CD4-positive, alpha-beta memory T cell (primary cell): ENCODE results near the gene IKZF2. TPM values are rescaled to one million over a fixed set of nuclear protein-coding genes. Genes with fewer than 3 reads are reported as not detected.
A peak's percentile ranks its signal among the peaks of the same experiment; 100 is the strongest.

Source experiments
- CTCF ChIA-PET: fragments of 350-600 bp; sonication (Branson Sonifier 250); formaldehyde crosslinking; loops from one replicate; lab custom pipeline; 2021; ENCODE audit warnings: inconsistent platforms; ENCODE audit not compliant: partially characterized antibody; lab: Charles Lee
- POLR2A ChIA-PET: fragments of 350-600 bp; sonication (Branson Sonifier 250); formaldehyde crosslinking; loops from one replicate; lab custom pipeline; 2021; ENCODE audit not compliant: partially characterized antibody; lab: Charles Lee
- DNase-seq, 5 donors: peaks; one replicate each; pipeline versions ENCODE4 v3.0.0 to v3.0.0-alpha.2; 2020 to 2022; ENCODE audit warnings: mixed read lengths in 1 of 5
- H3K27ac ChIP-seq: one replicate; pipeline ENCODE4 v1.7.0; 2013; ENCODE audit warnings: low read depth, low read length
- H3K27me3 ChIP-seq: 2 replicates; pipeline ENCODE4 v1.7.0; 2013; ENCODE audit warnings: mild to moderate bottlenecking, low read length, moderate library complexity; ENCODE audit not compliant: insufficient read depth
- H3K36me3 ChIP-seq: 2 replicates; pipeline ENCODE4 v1.7.0; 2013; ENCODE audit warnings: mild to moderate bottlenecking, low read length, moderate library complexity; ENCODE audit not compliant: insufficient read depth
- H3K4me1 ChIP-seq: 2 replicates; pipeline ENCODE4 v1.7.0; 2013; ENCODE audit warnings: mild to moderate bottlenecking, low read length, moderate library complexity; ENCODE audit not compliant: insufficient read depth
- H3K4me3 ChIP-seq, 2 donors: one replicate each; pipeline ENCODE4 v1.7.0; 2013; ENCODE audit warnings: low read length in 2 of 2, mild to moderate bottlenecking in 1 of 2
- H3K9me3 ChIP-seq, 2 donors: one replicate each; pipeline ENCODE4 v1.7.0; 2013; ENCODE audit warnings: low read length in 2 of 2, control low read depth in 1 of 2; ENCODE audit not compliant: control insufficient read depth in 1 of 2
- H3K27ac Mint-ChIP-seq, 7 donors: one replicate each; pipeline ENCODE4 v1.8.0; 2020 to 2021; ENCODE audit warnings: mixed read lengths in 7 of 7, mild to moderate bottlenecking in 6 of 7, inconsistent platforms in 3 of 7, moderate library complexity in 3 of 7
- H3K27me3 Mint-ChIP-seq, 2 donors: one replicate each; pipeline ENCODE4 v1.8.0; 2020 to 2021; ENCODE audit warnings: mixed read lengths in 2 of 2
- H3K36me3 Mint-ChIP-seq, 2 donors: one replicate each; pipeline ENCODE4 v1.8.0; 2020 to 2021; ENCODE audit warnings: mixed read lengths in 2 of 2, inconsistent platforms in 1 of 2, mild to moderate bottlenecking in 1 of 2
- H3K4me1 Mint-ChIP-seq, 4 donors: one replicate each; pipeline ENCODE4 v1.8.0; 2020 to 2021; ENCODE audit warnings: mixed read lengths in 4 of 4, mild to moderate bottlenecking in 1 of 4
- H3K4me3 Mint-ChIP-seq, 8 donors: one replicate each; pipeline ENCODE4 v1.8.0; 2020 to 2021; ENCODE audit warnings: mixed read lengths in 8 of 8, mild to moderate bottlenecking in 7 of 8, moderate library complexity in 6 of 8, inconsistent platforms in 3 of 8
- H3K9me3 Mint-ChIP-seq, 8 donors: one replicate each; pipeline ENCODE4 v1.8.0; 2020 to 2021; ENCODE audit warnings: mixed read lengths in 8 of 8, mild to moderate bottlenecking in 5 of 8, inconsistent platforms in 3 of 8, moderate library complexity in 1 of 8
- intact Hi-C: fragments of 100-400 bp; cut with micrococcal nuclease; formaldehyde crosslinking; loops from one replicate; pipeline ENCODE4 v1.15.1; 2023
- polyA plus RNA-seq, 2 donors: library from polyadenylated mRNA; unstranded; fragments of 300-500 nt; fragmentation: Illumina TruSeq; gene quantifications; one replicate each; pipeline ENCODE4 v1.2.3, GENCODE V29; 2021
- total RNA-seq, 2 experiments: library from RNA; stranded (reverse); gene quantifications; one replicate each; pipeline ENCODE4 v1.2.3, GENCODE V29; 2021

IKZF2 gene
- total and polyA plus RNA-seq, 4 experiments from 2014 or later: 0.14 to 15.0 (median 6.9) TPM

- no peaks in the 10 kb centered on the region for H3K27me3 Mint-ChIP-seq
- H3K4me1 Mint-ChIP-seq: peaks cover 10 to 26% (median 19%) of the 10 kb centered on the region in 4 donors
- no peaks in the 10 kb centered on the region for H3K36me3 Mint-ChIP-seq
- CTCF ChIA-PET: no interaction called here
- peaks cover 0 to 2% (median 0%) of the 10 kb centered on the region in 8 donors for H3K9me3 Mint-ChIP-seq
- intact Hi-C loops: no loop called here
- POLR2A ChIA-PET: no interaction called here
- Histone ChIP-seq H3K4me1 (peaks cover 16% of the 10 kb centered on the region), H3K9me3 (no peaks in the 10 kb centered on the region), H3K36me3 (no peaks in the 10 kb centered on the region), H3K27ac (no peak overlapping the region), H3K4me3 (no peak overlapping the region), H3K27me3 (no peaks in the 10 kb centered on the region)
- no peak for DNase-seq
- peak overlapping the region in 2 of 7 donors; percentile 20 to 33 for H3K27ac Mint-ChIP-seq
- H3K4me3 Mint-ChIP-seq: no peak overlapping the region
Observed at GRCh38 chr2:213121690-213122089, 29.7 kb downstream of the IKZF2 start.

DNA sequence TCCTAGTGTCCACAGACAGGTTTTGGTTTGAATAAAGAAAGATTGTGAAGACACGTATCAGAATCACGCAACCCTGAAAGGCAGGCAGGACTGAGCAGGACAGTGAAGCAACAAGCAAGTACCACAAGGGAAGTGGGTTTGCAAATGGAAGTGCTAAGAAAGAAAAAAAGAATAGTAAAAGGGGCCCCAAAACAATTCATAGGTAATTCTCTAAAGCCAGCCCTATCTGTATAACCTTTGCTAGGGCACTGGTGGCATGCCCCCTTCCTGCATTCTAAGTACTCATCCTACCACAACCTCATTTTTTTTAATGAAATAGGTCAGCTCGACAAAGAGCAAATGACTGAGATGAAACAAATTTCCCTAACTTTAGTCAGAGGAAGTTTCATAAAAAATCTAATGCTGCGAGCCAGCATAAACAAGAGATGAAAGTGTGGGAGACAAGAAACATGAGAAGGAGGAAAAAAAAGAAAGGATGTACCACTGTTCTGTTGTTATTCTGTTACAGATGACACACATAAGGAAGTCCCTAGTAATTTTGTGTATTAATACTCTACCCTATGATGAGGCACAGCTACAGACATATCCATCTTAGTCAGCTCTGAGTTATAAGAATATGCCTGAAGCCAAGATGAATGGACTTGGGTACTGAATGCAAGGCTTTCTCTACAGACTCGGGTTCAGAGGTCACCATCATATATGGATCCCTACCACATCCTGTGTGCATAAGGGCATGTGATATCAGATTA, 32.2 kb downstream of the IKZF2 start:
- H3K9me3 ChIP-seq: no peaks in the 10 kb centered on the region
- ChIA-PET CTCF (no interaction called here), POLR2A (interaction anchor here (0.8 kb wide), 1 partner anchor 20 kb away, joined by 3 read pairs; no protein-coding TSS in a partner anchor)
- peak; percentile 13 to 41 (median 35) for DNase-seq
- H3K4me3 ChIP-seq: no peak overlapping the region
- intact Hi-C loops: no loop called here
- Mint-ChIP-seq H3K36me3 (no peaks in the 10 kb centered on the region), H3K4me1 (peaks cover 10 to 24% (median 16%) of the 10 kb centered on the region in 4 donors), H3K4me3 (peak overlapping the region in 6 of 8 donors; percentile 8 to 60 (median 34)), H3K27me3 (no peaks in the 10 kb centered on the region), H3K27ac (peak overlapping the region in 6 of 7 donors; percentile 21 to 77 (median 65)), H3K9me3 (no peaks in the 10 kb centered on the region)
- H3K27ac ChIP-seq: peak overlapping the region; percentile 31
- no peaks in the 10 kb centered on the region for H3K27me3 ChIP-seq
- peaks cover 16% of the 10 kb centered on the region for H3K4me1 ChIP-seq
- no peaks in the 10 kb centered on the region for H3K36me3 ChIP-seq

GRCh38 chr2:213108308-213108707, 43.1 kb downstream of the IKZF2 start:
- Histone ChIP-seq H3K4me3 (no peak overlapping the region), H3K27me3 (no peaks in the 10 kb centered on the region), H3K9me3 (no peaks in the 10 kb centered on the region), H3K36me3 (no peaks in the 10 kb centered on the region), H3K27ac (no peak overlapping the region), H3K4me1 (peaks cover 7% of the 10 kb centered on the region)
- H3K9me3 Mint-ChIP-seq: no peaks in the 10 kb centered on the region
- ChIA-PET CTCF (interaction anchor here (1.1 kb wide), 1 partner anchor 43 kb away, joined by 5 read pairs; the partner anchor contains the start of gene IKZF2), POLR2A (no interaction called here)
- H3K4me1 Mint-ChIP-seq: peaks cover 3 to 16% (median 5%) of the 10 kb centered on the region in 4 donors
- intact Hi-C loops: no loop called here
- peak overlapping the region in 1 of 7 donors; percentile 25 for H3K27ac Mint-ChIP-seq
- DNase-seq: no peak
- H3K36me3 Mint-ChIP-seq: no peaks in the 10 kb centered on the region
- H3K4me3 Mint-ChIP-seq: no peak overlapping the region
- no peaks in the 10 kb centered on the region for H3K27me3 Mint-ChIP-seq

GRCh38 chr2:213107728-213108127, 43.7 kb downstream of the IKZF2 start:
- Histone ChIP-seq H3K27me3 (no peaks in the 10 kb centered on the region), H3K9me3 (no peaks in the 10 kb centered on the region), H3K27ac (no peak overlapping the region), H3K36me3 (no peaks in the 10 kb centered on the region), H3K4me1 (peaks cover 7% of the 10 kb centered on the region), H3K4me3 (no peak overlapping the region)
- CTCF ChIA-PET: interaction anchor here (1.1 kb wide), 1 partner anchor 44 kb away, joined by 5 read pairs; the partner anchor contains the start of gene IKZF2
- no peaks in the 10 kb centered on the region for H3K9me3 Mint-ChIP-seq
- DNase-seq: no peak
- peaks cover 3 to 13% (median 5%) of the 10 kb centered on the region in 4 donors for H3K4me1 Mint-ChIP-seq
- H3K4me3 Mint-ChIP-seq: peak overlapping the region in 1 of 8 donors; percentile 30
- no peaks in the 10 kb centered on the region for H3K36me3 Mint-ChIP-seq
- H3K27ac Mint-ChIP-seq: no peak overlapping the region
- intact Hi-C loops: no loop called here
- POLR2A ChIA-PET: no interaction called here
- H3K27me3 Mint-ChIP-seq: no peaks in the 10 kb centered on the region

DNA sequence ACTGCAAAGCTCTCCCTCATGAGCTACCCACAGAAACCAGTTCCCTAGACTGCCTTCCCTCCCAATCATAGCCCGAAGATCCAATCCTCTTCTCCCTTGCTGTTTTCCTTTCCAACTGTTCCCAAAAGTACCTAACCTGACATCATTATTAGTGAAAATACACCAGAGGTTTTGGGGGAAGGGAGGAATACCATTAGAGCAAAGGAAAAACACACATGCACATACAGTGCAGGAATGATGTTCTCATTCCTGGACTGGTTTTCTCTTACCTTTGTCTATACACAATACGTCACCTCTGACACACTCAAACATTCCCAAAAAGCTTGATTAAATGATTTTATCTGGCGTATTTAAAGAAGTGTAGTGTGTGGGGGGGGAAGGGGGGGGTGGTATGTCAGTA, 46.2 kb downstream of the IKZF2 start:
- intact Hi-C loops: no loop called here
- H3K27me3 Mint-ChIP-seq: no peaks in the 10 kb centered on the region
- CTCF ChIA-PET: no interaction called here
- no peak for DNase-seq
- H3K27ac Mint-ChIP-seq: peak overlapping the region in 3 of 7 donors; percentile 7 to 36 (median 10)
- H3K27ac ChIP-seq: no peak overlapping the region
- H3K36me3 Mint-ChIP-seq: no peaks in the 10 kb centered on the region
- peak overlapping the region in 1 of 8 donors; percentile 9 for H3K4me3 Mint-ChIP-seq
- peaks cover 7% of the 10 kb centered on the region for H3K4me1 ChIP-seq
- no peaks in the 10 kb centered on the region for H3K9me3 Mint-ChIP-seq
- H3K27me3 ChIP-seq: no peaks in the 10 kb centered on the region
- POLR2A ChIA-PET: no interaction called here
- peaks cover 3 to 13% (median 5%) of the 10 kb centered on the region in 4 donors for H3K4me1 Mint-ChIP-seq
- H3K36me3 ChIP-seq: no peaks in the 10 kb centered on the region
- no peak overlapping the region for H3K4me3 ChIP-seq
- no peaks in the 10 kb centered on the region for H3K9me3 ChIP-seq

DNA sequence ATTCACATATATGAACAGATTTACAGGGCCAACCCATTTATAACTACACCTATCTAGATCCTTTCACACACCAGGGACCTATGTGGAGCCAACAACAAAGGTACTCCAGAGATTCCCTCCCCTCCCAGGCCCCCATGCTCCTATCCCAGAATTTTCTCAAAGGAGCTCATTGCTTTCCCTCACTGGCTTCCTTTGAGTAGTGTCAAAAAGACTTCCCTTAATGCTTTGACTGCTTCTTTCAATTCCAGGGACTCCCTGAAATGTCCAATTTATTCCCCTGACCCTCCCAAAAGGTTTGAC, 46.6 kb downstream of the IKZF2 start:
- H3K36me3 ChIP-seq: no peaks in the 10 kb centered on the region
- H3K4me1 Mint-ChIP-seq: peaks cover 3 to 13% (median 5%) of the 10 kb centered on the region in 4 donors
- H3K27ac ChIP-seq: no peak overlapping the region
- H3K27me3 Mint-ChIP-seq: no peaks in the 10 kb centered on the region
- ChIA-PET POLR2A (no interaction called here), CTCF (no interaction called here)
- no peaks in the 10 kb centered on the region for H3K27me3 ChIP-seq
- H3K36me3 Mint-ChIP-seq: no peaks in the 10 kb centered on the region
- no peak for DNase-seq
- H3K4me3 ChIP-seq: no peak overlapping the region
- intact Hi-C loops: no loop called here
- H3K9me3 ChIP-seq: no peaks in the 10 kb centered on the region
- peaks cover 7% of the 10 kb centered on the region for H3K4me1 ChIP-seq
- peak overlapping the region in 1 of 8 donors; percentile 55 for H3K4me3 Mint-ChIP-seq
- no peaks in the 10 kb centered on the region for H3K9me3 Mint-ChIP-seq
- H3K27ac Mint-ChIP-seq: peak overlapping the region in 3 of 7 donors; percentile 7 to 36 (median 10)

- Mint-ChIP-seq H3K4me1 (peaks cover 3 to 13% (median 5%) of the 10 kb centered on the region in 4 donors), H3K27ac (peak overlapping the region in 2 of 7 donors; percentile 7 to 15)
- POLR2A ChIA-PET: interaction anchor here (0.9 to 1.5 kb wide), 2 partner anchors 8 to 46 kb away, joined by 3 read pairs; no protein-coding TSS in a partner anchor
Observed at GRCh38 chr2:213104092-213104902, 47.1 kb downstream of the IKZF2 start.

More at GRCh38 chr2:213104092-213104902, 47.1 kb downstream of the IKZF2 start:
- Mint-ChIP-seq H3K36me3 (no peaks in the 10 kb centered on the region), H3K4me3 (peak overlapping the region in 7 of 8 donors; percentile 6 to 55 (median 9)), H3K27me3 (no peaks in the 10 kb centered on the region), H3K9me3 (no peaks in the 10 kb centered on the region)
- H3K36me3 ChIP-seq: no peaks in the 10 kb centered on the region
- CTCF ChIA-PET: no interaction called here
- DNase-seq: no peak
- peaks cover 7% of the 10 kb centered on the region for H3K4me1 ChIP-seq
- no peaks in the 10 kb centered on the region for H3K27me3 ChIP-seq
- no peak overlapping the region for H3K4me3 ChIP-seq
- intact Hi-C loops: no loop called here
- no peak overlapping the region for H3K27ac ChIP-seq
- H3K9me3 ChIP-seq: no peaks in the 10 kb centered on the region
